ENCODE data around the gene PDZD4.

The PDZD4 gene

GRCh38 chrX:153782871-153783270 is 47.5 kb downstream of the PDZD4 start:
- no peaks in the 10 kb centered on the region for H3K27me3 ChIP-seq (replicated peaks)
- H3K4me3 ChIP-seq (ENCODE audit: low read depth, low read length) = no peak overlapping the region
- no peak for DNase-seq
- in situ Hi-C loops (cut with HindIII; ENCODE audit: low pct_ligation_motif_present, low sequenced_read_pairs) = no loop called here
- H3K36me3 ChIP-seq (replicated peaks) = no peaks in the 10 kb centered on the region
- TF ChIP-seq, protein P1, sequence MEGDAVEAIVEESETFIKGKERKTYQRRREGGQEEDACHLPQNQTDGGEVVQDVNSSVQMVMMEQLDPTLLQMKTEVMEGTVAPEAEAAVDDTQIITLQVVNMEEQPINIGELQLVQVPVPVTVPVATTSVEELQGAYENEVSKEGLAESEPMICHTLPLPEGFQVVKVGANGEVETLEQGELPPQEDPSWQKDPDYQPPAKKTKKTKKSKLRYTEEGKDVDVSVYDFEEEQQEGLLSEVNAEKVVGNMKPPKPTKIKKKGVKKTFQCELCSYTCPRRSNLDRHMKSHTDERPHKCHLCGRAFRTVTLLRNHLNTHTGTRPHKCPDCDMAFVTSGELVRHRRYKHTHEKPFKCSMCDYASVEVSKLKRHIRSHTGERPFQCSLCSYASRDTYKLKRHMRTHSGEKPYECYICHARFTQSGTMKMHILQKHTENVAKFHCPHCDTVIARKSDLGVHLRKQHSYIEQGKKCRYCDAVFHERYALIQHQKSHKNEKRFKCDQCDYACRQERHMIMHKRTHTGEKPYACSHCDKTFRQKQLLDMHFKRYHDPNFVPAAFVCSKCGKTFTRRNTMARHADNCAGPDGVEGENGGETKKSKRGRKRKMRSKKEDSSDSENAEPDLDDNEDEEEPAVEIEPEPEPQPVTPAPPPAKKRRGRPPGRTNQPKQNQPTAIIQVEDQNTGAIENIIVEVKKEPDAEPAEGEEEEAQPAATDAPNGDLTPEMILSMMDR (IDR thresholded peaks at IDR 0.05; ENCODE audit: low read depth, low read length, missing control alignments) = no peak
- H3K27ac ChIP-seq = no peak overlapping the region

GRCh38 chrX:153782313-153782712 is 48.0 kb downstream of the PDZD4 start:
- Histone ChIP-seq H3K4me3 (ENCODE audit: low read depth, low read length) (no peak overlapping the region), H3K36me3 (replicated peaks) (no peaks in the 10 kb centered on the region), H3K27me3 (replicated peaks) (no peaks in the 10 kb centered on the region), H3K27ac (no peak overlapping the region)
- TF ChIP-seq, protein P1 (IDR thresholded peaks at IDR 0.05; ENCODE audit: low read depth, low read length, missing control alignments) = peak; percentile 18
- in situ Hi-C loops (cut with HindIII; ENCODE audit: low pct_ligation_motif_present, low sequenced_read_pairs) = no loop called here
- DNase-seq = no peak

DNA sequence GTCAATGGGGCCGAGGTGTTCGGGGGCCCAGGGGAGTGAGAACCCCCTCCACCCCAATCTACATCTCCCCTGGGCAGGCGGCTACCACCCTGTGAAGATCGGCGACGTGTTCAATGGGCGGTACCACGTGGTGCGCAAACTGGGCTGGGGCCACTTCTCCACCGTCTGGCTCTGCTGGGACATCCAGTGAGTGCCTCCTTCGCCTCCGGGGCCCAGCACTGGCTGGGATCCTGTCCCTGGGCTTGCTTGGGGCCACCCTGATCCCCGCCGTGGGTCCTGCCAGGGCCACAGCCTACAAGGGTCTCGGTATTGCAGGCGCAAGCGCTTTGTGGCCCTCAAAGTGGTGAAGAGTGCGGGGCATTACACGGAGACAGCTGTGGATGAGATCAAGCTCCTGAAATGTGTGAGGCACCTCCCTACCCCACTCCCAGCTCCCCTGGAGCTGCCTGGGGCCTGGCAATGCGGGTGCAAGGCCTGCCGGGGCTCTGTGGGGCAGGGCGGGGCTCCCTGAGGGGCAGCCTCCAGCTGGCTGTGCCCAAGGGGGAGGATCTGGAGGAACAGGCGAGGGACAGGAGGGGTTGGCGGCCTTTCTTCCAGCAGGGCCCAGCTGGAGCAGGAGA is 48.8 kb downstream of the PDZD4 start:
- Histone ChIP-seq H3K4me3 (ENCODE audit: low read depth, low read length) (no peak overlapping the region), H3K27ac (no peak overlapping the region), H3K27me3 (replicated peaks) (no peaks in the 10 kb centered on the region), H3K36me3 (replicated peaks) (no peaks in the 10 kb centered on the region)
- TF ChIP-seq, protein P1 (IDR thresholded peaks at IDR 0.05; ENCODE audit: low read depth, low read length, missing control alignments) = no peak
- in situ Hi-C loops (cut with HindIII; ENCODE audit: low pct_ligation_motif_present, low sequenced_read_pairs) = no loop called here
- DNase-seq = no peak

DNA sequence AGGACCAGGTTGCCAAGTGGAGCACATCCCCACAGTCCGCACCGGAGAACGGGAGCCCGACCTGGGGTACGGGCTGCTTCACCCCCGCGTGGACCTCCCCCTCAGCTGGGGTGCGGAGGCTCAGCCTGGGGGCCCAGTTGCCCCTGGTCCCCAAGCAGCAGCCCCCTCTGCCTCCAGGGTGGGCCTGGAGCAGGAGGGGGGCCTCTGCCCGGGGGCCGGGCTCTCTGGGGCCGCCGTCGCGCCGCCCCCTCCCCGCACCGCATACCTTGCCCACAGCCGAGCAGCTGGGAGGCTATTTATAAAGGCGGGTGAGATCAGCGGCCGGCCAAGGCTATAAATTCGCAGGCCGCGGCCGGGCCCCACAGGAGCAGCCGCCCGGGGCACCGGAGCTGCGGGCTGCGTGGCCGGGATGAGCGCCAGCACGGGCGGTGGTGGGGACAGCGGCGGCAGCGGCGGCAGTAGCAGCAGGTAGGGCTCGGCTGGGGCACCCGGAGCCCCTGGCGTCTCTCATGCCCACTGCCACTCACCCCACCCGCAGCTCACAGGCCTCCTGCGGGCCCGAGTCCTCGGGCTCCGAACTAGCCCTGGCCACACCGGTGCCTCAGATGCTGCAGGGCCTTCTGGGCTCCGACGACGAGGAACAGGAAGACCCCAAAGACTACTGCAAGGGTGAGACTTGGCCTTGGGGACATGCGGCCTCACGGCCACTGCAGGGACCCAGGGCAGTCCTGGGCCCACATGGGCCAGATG is 49.5 kb downstream of the PDZD4 start, which contains the start of gene SRPK3:
Gene SRPK3, plus strand, starts transcription at position 364 of the 750 bp plus-strand sequence. Its CDS starts 46 bp downstream, at position 410.
- H3K27ac ChIP-seq = no peak within 1 kb of the TSS
- TF ChIP-seq, protein P1 (IDR thresholded peaks at IDR 0.05; ENCODE audit: low read depth, low read length, missing control alignments) = no peak
- in situ Hi-C loops (cut with HindIII; ENCODE audit: low pct_ligation_motif_present, low sequenced_read_pairs) = no loop called here
- H3K36me3 ChIP-seq (replicated peaks) = no peaks in the 10 kb centered on the region
- no peak for DNase-seq
- H3K4me3 ChIP-seq (ENCODE audit: low read depth, low read length) = no peak within 1 kb of the TSS
- H3K27me3 ChIP-seq (replicated peaks) = no peaks in the 10 kb centered on the region

DNA sequence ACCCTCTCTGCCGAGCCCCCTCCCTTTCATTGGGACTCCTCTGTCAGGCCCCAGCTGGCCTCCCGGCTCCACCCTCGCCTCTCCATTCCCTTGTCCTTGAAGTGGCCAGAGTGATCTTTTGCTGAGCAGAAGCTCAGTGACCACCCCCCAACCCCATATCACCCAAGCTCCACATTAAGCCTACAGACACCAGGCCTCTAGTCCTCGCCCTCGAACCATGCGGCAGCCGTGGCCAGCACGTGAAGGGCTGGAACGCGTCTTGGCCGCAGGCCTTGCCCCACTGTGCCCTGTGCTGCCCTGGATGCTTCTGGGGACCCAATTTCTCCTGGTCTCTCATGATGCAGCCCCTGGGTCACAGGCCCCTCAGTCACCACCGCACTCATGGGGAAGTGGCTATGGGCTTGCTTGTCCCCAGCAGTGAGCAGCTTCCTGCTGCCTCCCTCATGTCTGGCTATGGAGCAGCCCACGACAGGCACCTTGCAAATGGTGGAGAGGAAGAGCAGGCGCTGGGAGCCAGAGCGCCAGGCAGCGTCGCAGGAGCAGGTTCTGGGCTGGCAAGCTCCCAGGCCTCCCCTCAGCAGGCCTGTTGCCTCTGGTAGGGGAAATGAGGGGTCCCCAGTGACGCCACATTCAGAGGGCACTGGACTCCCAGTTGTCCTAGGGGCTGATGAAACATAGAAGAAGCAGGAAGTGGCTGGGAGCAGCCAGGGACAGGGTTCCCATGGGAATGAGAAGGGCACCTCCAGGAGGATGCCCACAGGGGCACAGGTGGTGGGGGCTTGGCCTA is 50.3 kb downstream of the PDZD4 start:
- Histone ChIP-seq H3K36me3 (replicated peaks) (no peaks in the 10 kb centered on the region), H3K4me3 (ENCODE audit: low read depth, low read length) (no peak overlapping the region), H3K27ac (no peak overlapping the region), H3K27me3 (replicated peaks) (no peaks in the 10 kb centered on the region)
- in situ Hi-C loops (cut with HindIII; ENCODE audit: low pct_ligation_motif_present, low sequenced_read_pairs) = no loop called here
- TF ChIP-seq, protein P1 (IDR thresholded peaks at IDR 0.05; ENCODE audit: low read depth, low read length, missing control alignments) = no peak
- no peak for DNase-seq

Data from brain microvascular endothelial cell (primary cell).